ENCODE measurements around the gene NUTM2F. TPM values are rescaled to one million over a fixed set of nuclear protein-coding genes. Genes with fewer than 3 reads are reported as not detected.
A peak's percentile ranks its signal among the peaks of the same experiment; 100 is the strongest.
"Not testable (repeated sequence)": the region's sequence is repeated elsewhere in the genome, so short reads cannot be mapped to it uniquely, and the experiment has no call there.

The NUTM2F gene
- total RNA-seq, 2 donors from 2014 or later: not detected

DNA sequence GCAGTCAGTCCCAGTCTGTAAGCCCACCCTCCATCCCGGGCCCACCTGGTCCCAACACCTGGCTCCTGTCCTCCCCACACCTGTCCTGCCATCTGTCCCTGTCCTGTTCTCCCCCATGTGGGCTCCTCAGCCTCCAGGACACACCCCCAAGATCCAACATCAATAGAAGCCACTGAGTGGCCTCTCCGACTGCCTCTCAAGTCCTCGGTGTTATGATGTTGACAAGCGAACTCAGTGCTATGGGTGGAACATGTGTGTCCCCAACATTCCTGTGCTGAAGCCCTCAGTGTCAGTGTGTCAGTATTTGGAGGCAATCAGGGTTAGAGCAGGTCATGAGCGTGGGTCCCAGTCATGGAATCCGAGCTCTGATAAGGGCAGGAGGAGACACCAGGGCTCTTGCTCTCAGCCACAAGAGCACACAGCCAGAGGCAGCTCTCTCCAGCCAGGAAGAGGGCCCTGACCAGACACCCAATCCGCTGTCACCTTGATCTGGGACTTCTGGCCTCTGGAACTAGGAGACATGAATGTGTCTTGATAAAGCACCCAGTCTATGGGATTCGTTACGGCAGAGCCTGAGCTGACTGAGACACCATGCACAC, 6.0 kb downstream of the NUTM2F start:
- ATAC-seq; intact Hi-C loops (cut with DNase I, micrococcal nuclease); DNase-seq: not testable (repeated sequence)

DNA sequence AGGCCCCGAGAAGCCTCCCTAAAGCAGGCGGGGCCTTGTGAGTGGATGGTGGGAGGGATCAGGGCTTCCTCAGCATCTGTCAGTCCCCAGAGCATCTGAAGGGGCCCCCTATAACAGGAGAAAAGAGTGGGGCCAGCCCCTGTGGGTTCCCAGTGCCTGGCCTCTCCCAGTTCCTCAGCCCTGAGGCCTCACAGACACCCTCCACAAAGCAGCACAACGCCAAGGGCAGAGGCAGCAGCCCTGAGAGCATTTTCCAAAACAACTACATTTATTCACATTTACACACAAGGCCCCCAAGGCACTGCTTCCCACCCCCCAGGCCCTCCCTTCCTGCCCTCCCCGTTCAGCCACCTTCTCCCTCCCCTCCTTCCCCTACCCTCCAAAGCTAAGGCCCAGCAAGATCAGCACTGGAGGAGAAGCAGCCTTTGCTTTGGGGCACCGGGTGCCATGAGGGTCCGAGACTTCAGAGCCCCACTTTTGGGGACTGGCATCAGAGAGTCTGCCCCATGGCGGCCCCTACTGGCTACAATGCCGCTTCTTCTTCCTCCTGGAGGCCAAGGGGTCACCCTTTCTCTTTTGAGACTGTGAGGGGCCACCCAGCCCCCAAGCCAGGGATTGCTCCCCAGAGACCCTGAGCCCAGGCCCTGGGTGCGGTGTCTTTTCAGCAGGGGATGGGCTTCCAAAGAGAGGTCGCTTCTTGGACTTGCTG, 10.3 kb downstream of the NUTM2F start:
- intact Hi-C loops (cut with DNase I, micrococcal nuclease); ATAC-seq: not testable (repeated sequence)

DNA sequence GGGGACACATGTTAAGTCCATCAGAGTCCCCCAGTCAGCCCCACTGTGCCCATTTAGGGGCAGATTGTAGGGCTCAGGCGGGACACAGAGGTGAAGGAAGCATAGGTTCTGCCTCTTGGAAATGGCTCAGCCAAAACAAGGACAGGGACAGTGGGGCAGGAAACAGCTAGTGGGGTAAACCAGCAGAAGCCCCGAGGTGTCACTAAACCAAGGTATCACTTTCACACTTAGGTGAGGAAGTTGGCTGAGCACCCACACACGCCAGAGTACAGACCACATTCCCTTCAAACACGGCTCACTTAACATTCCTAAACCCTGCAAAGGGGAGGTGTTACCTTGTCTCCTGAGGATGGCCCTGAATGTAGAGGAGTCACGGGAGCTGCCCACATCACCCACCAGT, 12.2 kb downstream of the NUTM2F start:
- ATAC-seq; intact Hi-C loops (cut with DNase I, micrococcal nuclease); DNase-seq: not testable (repeated sequence)

More for the DNA sequence above, 10.3 kb downstream of the NUTM2F start:
- not testable (repeated sequence) for DNase-seq

DNA sequence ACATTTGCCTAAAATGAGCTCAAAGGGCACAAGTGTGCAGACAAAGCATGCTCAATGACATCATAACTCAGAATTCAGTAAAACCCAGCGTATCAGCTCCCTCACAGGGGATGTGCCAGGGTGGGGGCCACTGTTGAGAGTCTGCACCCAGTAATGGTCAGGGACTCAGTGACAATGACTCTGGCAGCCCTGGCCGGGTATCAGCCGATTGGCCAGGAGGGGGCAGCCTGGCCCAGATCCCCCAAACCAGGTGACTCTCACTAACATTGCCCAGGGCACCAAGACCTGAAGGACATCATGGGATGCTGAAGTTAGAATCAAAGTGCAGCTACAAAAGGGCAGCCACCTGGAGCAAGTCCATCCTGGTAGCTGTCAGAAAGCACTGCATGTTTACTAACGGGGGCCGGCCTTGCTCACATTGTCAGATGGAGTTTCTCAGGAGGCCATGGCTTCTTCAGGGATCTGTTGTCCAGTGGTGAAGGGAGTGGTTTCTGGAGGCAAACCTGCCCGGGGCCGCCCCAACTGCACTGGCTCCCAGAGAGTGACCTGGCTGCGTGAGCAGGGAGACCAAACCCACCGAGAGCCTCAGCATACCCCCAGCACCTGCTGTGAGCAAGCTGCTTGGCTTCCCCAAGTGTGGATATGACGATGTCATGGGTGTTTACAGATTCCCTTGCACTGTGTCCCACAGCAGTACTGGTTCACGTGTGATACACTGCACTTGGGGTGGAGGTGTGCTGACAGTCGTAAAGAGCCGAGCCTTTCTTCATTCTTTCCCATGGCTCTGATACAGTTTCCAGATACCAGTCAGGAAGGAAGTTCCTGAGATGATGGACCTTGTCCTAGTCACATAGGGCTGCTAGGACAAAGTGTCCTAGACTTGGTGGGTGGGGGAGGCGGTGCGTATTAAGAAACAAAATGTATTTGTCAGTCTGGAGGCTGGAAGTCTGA, 13.1 kb downstream of the NUTM2F start:
- intact Hi-C loops (cut with DNase I, micrococcal nuclease); DNase-seq: not testable (repeated sequence)
- ATAC-seq: peak; percentile 65

DNA sequence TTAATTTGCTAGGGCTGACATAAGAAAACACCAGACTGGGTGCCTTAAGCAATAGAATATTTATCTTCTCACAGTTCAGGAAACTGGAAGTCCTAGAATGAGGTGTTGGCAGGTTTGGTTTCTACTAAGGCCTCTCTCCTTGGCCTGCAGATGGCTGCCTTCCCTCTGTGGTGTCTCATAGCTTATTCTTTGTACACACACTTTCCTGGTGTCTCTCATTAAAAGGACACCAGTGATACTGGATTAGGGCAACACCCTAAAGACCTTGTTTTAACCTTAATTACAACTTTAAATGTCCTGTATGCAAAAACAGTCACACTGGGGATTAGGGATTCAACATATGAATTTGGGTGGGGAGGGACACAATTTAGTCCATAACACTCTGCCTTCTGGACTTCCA, 25.1 kb downstream of the NUTM2F start:
- DNase-seq (no peak), ATAC-seq (no peak)
- intact Hi-C loops (cut with DNase I, micrococcal nuclease): no loop called here

DNA sequence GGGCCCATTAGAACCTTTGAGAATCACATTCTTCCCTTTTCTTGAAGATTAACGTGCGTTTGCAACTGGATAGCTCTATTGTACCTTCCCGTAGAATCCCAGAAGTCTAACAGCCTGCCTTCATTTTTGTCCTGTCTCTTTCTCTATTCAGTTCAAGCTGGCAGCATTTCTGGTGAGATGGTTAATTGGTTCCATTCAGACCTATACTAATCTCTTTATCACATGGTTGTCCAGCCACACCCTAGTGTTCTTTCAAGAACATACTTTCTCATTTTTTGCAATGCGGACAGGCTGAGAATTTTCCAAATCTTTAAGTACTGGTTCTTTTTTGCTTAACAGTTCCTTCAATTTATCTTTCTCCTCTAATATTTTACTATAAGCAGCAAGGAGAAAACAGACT, 26.0 kb downstream of the NUTM2F start:
- DNase-seq (no peak), ATAC-seq (no peak)
- intact Hi-C loops (cut with DNase I, micrococcal nuclease): no loop called here

DNA sequence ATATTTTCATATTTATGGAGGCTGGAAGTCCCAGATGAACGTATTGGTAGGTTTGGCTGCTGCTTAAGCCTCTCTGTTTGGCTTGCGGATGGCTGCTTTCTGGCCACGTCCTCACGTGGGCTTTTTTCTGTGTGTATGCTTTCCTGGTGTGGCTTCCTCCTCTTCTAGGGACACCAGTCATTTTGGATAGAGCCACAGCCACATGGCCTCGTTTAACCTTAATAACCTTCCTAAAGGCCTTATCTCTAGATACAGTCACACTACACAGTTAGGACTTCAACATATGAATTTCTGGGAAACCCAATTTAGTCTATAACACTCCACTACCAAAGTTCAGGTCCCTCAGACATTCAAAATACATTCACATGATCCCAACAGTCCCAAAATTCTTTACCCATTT, 26.9 kb downstream of the NUTM2F start:
- no peak for DNase-seq
- ATAC-seq: no peak
- intact Hi-C loops (cut with DNase I, micrococcal nuclease): no loop called here

DNA sequence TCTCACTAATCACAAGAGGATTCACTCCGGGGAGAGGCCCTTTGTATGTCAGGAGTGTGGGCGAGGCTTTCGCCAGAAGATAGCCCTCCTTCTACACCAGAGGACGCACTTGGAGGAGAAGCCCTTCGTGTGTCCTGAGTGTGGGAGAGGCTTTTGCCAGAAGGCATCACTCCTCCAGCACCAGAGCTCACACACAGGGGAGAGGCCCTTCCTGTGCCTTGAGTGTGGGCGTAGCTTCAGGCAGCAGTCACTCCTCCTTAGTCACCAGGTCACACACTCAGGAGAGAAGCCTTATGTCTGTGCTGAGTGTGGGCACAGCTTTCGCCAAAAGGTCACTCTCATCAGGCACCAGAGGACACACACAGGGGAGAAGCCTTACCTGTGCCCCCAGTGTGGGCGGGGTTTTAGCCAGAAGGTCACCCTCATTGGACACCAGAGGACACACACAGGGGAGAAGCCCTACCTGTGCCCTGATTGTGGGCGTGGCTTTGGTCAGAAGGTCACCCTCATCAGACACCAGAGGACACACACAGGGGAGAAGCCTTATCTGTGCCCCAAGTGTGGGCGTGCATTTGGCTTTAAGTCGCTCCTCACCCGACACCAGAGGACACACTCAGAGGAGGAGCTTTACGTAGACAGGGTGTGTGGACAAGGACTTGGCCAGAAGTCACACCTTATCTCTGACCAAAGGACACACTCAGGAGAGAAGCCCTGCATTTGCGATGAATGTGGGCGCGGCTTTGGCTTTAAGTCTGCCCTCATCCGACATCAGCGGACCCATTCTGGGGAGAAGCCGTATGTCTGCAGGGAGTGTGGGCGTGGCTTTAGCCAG, 27.8 kb downstream of the NUTM2F start:
- intact Hi-C loops (cut with DNase I, micrococcal nuclease): no loop called here
- DNase-seq: no peak
- ATAC-seq: peak; percentile 69

DNA sequence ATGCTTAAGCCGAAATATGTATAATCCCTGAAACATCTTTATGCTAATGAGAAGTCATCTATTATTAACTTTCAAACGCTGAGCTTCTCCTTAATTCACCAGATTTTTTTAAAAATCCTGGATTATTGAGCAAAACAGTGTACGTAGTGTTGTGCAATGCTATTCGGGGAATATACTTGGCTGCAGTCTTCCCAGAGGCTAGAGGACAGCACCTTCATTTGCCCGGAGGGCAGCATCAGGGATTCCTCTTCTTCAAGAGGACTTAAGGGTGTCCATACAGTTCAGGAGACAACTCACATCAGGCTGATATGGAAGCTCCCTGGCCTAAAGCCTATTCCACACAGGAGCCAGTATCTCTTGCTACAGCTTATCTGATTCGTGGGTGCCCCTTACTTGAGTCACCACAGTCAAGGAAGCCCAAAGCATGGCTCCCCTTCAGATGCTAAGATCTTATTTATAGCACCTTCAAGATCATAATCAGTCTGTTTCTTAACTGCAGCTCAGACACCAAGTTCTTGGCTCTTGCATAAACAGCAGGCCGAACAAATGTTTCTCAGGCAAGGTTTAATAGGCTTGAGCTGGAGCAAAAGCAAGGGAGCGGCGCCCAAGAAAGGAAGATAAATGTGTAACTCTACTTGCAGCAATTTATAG, 29.4 kb downstream of the NUTM2F start:
- DNase-seq (no peak), ATAC-seq (no peak)
- intact Hi-C loops (cut with DNase I, micrococcal nuclease): no loop called here

DNA sequence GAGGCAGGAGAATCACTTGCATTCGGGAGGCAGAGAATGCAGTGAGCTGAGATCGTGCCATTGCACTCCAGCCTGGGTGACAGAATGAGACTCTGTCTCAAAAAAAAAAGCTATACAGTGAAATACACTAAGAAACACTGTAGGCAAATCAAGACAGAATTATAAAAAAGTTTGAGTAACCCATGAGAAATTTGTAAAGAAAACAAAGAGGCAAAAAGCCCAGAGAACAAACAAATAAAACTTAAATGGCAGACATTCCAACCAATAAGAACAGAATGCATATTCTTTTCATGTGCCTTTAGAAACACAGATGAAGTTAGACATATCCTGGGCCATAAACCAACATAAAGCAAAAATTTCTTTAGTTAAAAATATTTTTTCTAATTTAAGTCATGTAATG, 38.8 kb downstream of the NUTM2F start:
- DNase-seq: no peak
- intact Hi-C loops (cut with DNase I, micrococcal nuclease): no loop called here
- ATAC-seq: no peak

DNA sequence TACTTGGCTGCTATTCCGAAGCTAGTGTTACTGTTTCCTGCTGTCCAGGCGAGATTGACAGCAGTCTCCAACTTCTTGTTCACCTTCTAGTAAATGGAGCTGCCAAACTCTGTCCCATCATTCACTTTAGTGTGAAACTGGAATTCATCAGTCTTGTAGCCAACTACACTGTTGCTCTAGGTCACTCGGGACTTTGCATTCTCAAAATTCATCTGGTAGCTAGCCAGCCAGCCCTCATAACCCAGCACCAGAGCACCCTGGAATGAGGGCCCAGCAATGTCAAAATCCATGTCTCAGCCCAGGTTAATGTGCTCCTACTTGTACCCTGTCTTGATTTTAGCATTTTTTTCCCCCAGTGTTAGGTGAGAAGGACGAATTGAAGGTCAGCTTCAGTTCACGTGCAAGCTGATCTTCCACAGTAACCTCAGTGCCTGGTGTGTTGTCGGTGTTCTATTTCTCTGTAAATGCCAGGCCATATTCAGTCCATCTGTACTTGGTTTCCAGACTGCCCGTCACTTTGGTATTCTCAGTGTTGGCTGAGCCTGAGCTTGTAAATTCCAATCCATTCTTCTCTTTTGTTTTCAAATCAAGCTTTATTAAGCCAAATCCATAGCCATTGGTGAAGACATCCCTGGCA, 40.4 kb downstream of the NUTM2F start:
- ATAC-seq: no peak
- intact Hi-C loops (cut with DNase I, micrococcal nuclease): no loop called here

DNA sequence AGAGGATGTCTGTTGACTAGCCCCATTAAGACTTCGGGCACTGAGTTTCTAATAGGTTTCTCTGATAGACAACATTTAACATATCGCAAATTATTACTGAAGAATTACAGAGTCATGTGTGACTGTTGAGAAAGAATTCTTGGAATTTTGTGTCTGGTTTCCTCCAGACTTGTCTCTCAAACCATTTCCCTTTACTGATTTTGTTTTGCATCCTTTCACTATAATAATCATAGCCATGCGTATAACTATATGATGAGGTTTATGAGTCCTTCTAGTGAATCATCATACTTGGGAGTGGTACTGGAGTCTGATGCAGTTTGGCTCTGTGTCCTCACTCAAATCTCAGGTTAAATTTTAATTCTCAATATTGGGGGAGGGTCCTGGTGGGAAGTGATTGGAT, 42.3 kb downstream of the NUTM2F start:
- ATAC-seq (no peak), DNase-seq (no peak)
- intact Hi-C loops (cut with DNase I, micrococcal nuclease): no loop called here

More for the DNA sequence above, 40.4 kb downstream of the NUTM2F start:
- no peak for DNase-seq

DNA sequence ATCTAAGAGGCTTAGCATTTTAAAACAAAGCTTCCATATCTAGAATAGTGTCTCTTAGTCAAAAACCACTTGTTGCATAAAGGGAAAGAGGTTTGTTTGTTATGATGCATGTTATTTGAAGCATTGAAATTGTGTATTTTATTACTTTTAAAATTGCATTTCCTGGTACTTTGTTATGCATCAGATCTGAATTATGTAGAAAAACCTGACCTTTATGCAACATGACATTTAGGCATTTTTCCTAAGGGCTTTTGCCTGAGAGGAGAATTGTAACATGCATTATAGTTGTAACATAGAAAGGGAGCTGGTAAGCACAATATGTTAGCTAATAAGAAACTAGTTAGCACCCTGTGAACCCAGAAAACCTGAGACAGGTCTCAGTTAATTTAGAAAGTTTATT, 47.3 kb downstream of the NUTM2F start:
- ATAC-seq (no peak), DNase-seq (no peak)
- intact Hi-C loops (cut with DNase I, micrococcal nuclease): no loop called here

DNA sequence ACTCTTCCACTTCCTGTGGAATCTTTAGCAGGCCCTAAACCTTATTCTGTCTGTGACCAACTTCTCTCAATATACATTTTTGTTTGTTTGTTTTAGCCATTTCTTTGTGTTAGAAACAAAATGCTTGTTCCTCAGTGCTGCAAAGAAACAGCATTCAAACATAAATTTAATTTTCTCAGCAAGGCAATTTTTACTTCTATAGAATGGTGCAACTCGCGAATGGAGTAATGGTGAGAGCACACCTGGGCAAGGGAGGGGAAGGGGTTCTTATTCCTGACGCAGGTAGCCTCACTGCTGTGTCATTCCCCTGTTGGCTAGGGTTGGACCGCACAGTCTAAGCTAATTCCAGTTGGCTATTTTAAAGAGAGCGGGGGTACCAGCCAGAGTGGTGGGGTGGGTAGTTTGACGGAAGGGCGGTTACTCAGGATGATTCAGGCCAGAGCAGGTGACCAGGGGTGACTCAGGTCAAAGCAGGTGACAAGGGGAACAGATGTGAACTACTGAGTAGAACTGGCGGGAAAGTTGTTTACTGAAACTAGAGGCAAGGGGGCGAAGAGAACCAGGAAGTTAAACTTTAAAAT, 47.9 kb downstream of the NUTM2F start:
- intact Hi-C loops (cut with DNase I, micrococcal nuclease): no loop called here
- ATAC-seq (no peak), DNase-seq (no peak)

DNA sequence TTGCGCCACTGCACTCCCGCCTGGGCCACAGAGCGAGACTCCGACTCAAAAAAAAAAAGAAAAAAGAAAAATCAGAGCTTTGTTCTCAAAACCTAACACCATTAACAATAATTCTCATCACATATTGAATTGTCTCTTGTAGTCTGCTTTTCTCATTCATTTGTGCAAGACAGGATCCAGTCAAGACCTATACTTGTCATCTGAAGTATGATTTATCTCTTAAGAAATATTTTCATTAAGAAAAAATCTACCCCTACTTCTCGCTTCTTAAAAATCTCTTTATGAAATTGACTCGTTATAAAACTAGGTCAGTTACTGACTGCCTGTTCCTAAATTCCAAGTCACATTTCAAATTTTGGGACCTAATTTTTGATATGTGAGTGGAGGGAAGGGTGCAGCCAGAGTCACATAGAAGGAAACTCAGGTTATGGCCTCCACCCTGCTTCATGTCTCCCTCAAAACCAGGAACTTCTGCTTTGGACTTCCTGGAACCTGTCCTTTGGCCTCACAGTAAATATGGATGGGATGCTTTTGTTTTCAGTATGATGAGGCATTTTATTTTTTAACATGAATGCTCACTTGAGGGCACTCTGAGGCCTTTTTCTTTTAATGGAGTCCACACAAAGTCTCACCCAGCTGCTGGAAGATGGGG, 50.4 kb downstream of the NUTM2F start:
- peak in 1 of 2 donors; percentile 47 for DNase-seq
- peak; percentile 88 for ATAC-seq
- intact Hi-C loops (cut with DNase I, micrococcal nuclease): no loop called here

DNA sequence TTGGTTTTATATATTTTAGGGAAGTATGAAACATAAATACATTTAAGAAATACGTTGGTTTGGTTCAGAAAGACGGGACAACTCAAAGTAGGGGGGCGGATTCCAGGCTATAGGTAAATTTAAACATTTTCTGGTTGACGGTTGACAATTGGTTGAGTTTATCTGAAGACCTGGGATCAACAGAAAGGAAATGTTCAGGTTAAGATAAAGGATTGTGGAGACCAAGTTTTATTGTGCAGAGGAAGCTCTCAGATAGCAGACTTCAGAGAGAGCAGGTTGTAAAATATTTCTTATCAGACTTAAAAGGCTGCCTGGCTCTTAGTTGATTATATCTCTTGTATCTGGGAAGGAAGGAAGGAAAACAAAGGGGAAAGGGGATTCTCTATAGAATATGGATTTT, 51.4 kb downstream of the NUTM2F start:
- DNase-seq; intact Hi-C loops (cut with DNase I, micrococcal nuclease): not testable (repeated sequence)
- peak; percentile 17 for ATAC-seq

DNA sequence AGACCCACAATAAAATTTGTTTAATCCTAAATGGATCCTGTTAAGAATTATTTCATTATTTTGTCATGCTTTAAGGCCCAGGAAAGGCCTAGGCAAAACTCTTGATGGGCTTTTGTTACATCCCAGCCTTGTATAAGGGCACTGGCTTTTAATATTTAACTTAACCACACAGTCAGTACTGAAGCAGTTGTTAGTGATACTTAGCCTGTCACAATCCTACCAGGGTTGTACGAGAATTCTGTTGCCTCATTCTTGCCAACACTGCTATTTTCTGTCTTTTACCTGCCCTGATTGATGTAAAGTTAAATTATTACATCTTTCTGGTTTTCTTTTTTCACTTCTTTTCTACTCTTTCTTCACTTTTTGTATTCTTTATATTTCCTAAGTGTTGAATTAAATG, 58.4 kb downstream of the NUTM2F start:
- DNase-seq (no peak), ATAC-seq (no peak)
- intact Hi-C loops (cut with DNase I, micrococcal nuclease): no loop called here
